HepG2 (cell line): ENCODE results near the gene KIRREL3. TPM values are rescaled to one million over a fixed set of nuclear protein-coding genes. Genes with fewer than 3 reads are reported as not detected.

Experiments
- ATAC-seq: fragments of 200-7000 bp; cut with Tn5 transposase; 3 replicates; pipeline ENCODE4 v1.9.1; 2020; ENCODE audit warnings: mild to moderate bottlenecking, moderate library complexity
- BruUV-seq: library from RNA; stranded (reverse); fragments of 400-500 nt; replicated peaks from 2 replicates; lab custom pipeline; 2021; lab: Mats Ljungman, UMichigan
- CTCF ChIA-PET: fragments of 300-600 bp; formaldehyde crosslinking; extraction: SDS; loops from one replicate; lab custom pipeline; 2021; ENCODE audit warnings: low total read pairs, inconsistent platforms, low intra/inter-chr PET ratio; lab: Yijun Ruan, JAX
- POLR2A ChIA-PET: fragments of 350-600 bp; sonication (Branson Sonifier 250); formaldehyde crosslinking; loops from one replicate; lab custom pipeline; 2020; ENCODE audit warnings: antibody characterized with exemption, inconsistent platforms; lab: Yijun Ruan, JAX
- DNase-seq: peaks from one replicate; pipeline ENCODE4 v3.0.0-alpha.2; 2015; ENCODE audit warnings: low spot score
- FAIRE-seq: peaks from 3 replicates; lab custom pipeline; 2011; peaks lifted over from hg19 to GRCh38; lab: Jason Lieb, UNC
- H2AFZ ChIP-seq: one replicate; pipeline ENCODE4 v1.6.1; 2011; ENCODE audit warnings: low read length, inconsistent platforms
- H3K27ac ChIP-seq: fragments of 300-600 bp; 3 replicates; pipeline ENCODE4 v1.8.0; 2011; ENCODE audit warnings: mixed run types, mild to moderate bottlenecking, mixed read lengths, low read length, inconsistent platforms; ENCODE audit not compliant: insufficient read depth; ENCODE audit errors: extremely low read length
- H3K27me3 ChIP-seq, 2 experiments: fragments of 200-600 bp in 1 of 2; 2 replicates in 1 of 2; 3 replicates in 1 of 2; pipeline versions ENCODE4 v1.6.0 to v1.8.0; 2011; ENCODE audit warnings: low read length in 2 of 2, mild to moderate bottlenecking in 2 of 2, moderate library complexity in 2 of 2, inconsistent platforms in 1 of 2; ENCODE audit not compliant: insufficient read depth in 2 of 2, control insufficient read depth in 1 of 2
- H3K36me3 ChIP-seq, 2 experiments: fragments of 200-600 bp in 1 of 2; replicated peaks in 1 of 2; 2 replicates in 1 of 2; 3 replicates in 1 of 2; pipeline versions ENCODE4 v1.5.1 to v1.8.0; 2011; ENCODE audit warnings: low read length in 2 of 2, inconsistent platforms in 1 of 2; ENCODE audit not compliant: insufficient read depth in 2 of 2, control insufficient read depth in 1 of 2
- H3K4me1 ChIP-seq: 2 replicates; pipeline ENCODE4 v1.5.1; 2012; ENCODE audit warnings: low read length, inconsistent platforms; ENCODE audit not compliant: insufficient read depth
- H3K4me2 ChIP-seq: 2 replicates; pipeline ENCODE4 v1.6.0; 2011; ENCODE audit warnings: low read depth, low read length, inconsistent platforms
- H3K4me3 ChIP-seq, 3 experiments: fragments of 200-600 bp in 1 of 3; sonication (generic), shearing (Covaris generic) in 1 of 3; replicated peaks in 1 of 3; 2 replicates each; pipeline ENCODE4 v1.5.1; 2011 to 2016; ENCODE audit warnings: low read length in 3 of 3, inconsistent platforms in 2 of 3, low read depth in 2 of 3, mild to moderate bottlenecking in 2 of 3, control low read depth in 1 of 3, mixed read lengths in 1 of 3; ENCODE audit not compliant: insufficient read depth in 1 of 3
- H3K79me2 ChIP-seq: one replicate; pipeline ENCODE4 v1.6.1; 2011; ENCODE audit warnings: low read length, inconsistent platforms; ENCODE audit not compliant: insufficient read depth
- H3K9ac ChIP-seq: 2 replicates; pipeline ENCODE4 v1.6.0; 2011; ENCODE audit warnings: mild to moderate bottlenecking, low read depth, low read length, inconsistent platforms; ENCODE audit not compliant: insufficient read depth
- H3K9me3 ChIP-seq: 2 replicates; pipeline ENCODE4 v1.5.1; 2012; ENCODE audit warnings: mild to moderate bottlenecking, low read length
- H4K20me1 ChIP-seq: 2 replicates; pipeline ENCODE4 v1.6.0; 2011; ENCODE audit warnings: inconsistent platforms, mild to moderate bottlenecking, low read length, moderate library complexity; ENCODE audit not compliant: insufficient read depth
- HHEX ChIP-seq: IDR thresholded peaks from 2 replicates; pipeline ENCODE4 v1.6.1; 2016; ENCODE audit warnings: control low read depth
- MEIS2 ChIP-seq: sonication (generic); formaldehyde crosslinking; IDR thresholded peaks from 2 replicates; pipeline ENCODE4 v1.9.0; 2021; ENCODE audit warnings: mild to moderate bottlenecking, missing genetic modification reagents
- NR2F6 ChIP-seq, 2 experiments: IDR thresholded peaks; 2 replicates each; pipeline ENCODE4 v1.6.1; 2016; ENCODE audit warnings: antibody characterized with exemption in 1 of 2, mild to moderate bottlenecking in 1 of 2
- NR3C1 ChIP-seq: sonication (generic); formaldehyde crosslinking; IDR thresholded peaks from 2 replicates; pipeline ENCODE4 v1.4.0; 2020; ENCODE audit warnings: missing genetic modification reagents
- PHF21A ChIP-seq: sonication (generic); formaldehyde crosslinking; IDR thresholded peaks from 2 replicates; pipeline ENCODE4 v1.5.0; 2020; ENCODE audit warnings: mild to moderate bottlenecking, missing genetic modification reagents
- ZBTB21 ChIP-seq: sonication (generic); formaldehyde crosslinking; IDR thresholded peaks from 2 replicates; pipeline ENCODE4 v1.4.0; 2020; ENCODE audit warnings: missing genetic modification reagents
- ZFP1 ChIP-seq: IDR thresholded peaks from 2 replicates; pipeline ENCODE4 v1.6.1; 2016
- ZNF180 ChIP-seq: sonication (generic); formaldehyde crosslinking; IDR thresholded peaks from 2 replicates; pipeline ENCODE4 v1.4.0; 2020; ENCODE audit warnings: low read depth, missing genetic modification reagents, borderline replicate concordance
- ZNF30 ChIP-seq: sonication (generic); formaldehyde crosslinking; IDR thresholded peaks from 2 replicates; pipeline ENCODE4 v1.5.0; 2020; ENCODE audit warnings: mild to moderate bottlenecking, missing genetic modification reagents
- ZNF414 ChIP-seq: sonication (generic); formaldehyde crosslinking; IDR thresholded peaks from 2 replicates; pipeline ENCODE4 v1.5.0; 2020; ENCODE audit warnings: missing genetic modification reagents
- ZNF737 ChIP-seq: sonication (generic); formaldehyde crosslinking; IDR thresholded peaks from 2 replicates; pipeline ENCODE4 v1.5.0; 2020; ENCODE audit warnings: missing genetic modification reagents, mild to moderate bottlenecking, borderline replicate concordance
- WGBS: methylation state at CpG from one replicate; pipeline ENCODE4 v1.1.6; 2017; ENCODE audit warnings: low lambda C conversion rate; 5-methylcytosine and 5-hydroxymethylcytosine counted together
- in situ Hi-C: cut with HindIII; loops from 2 replicates; pipeline ENCODE4 v1.10.0; 2017; ENCODE audit warnings: low pct_unique_long_range_greater_than_20kb; ENCODE audit not compliant: extremely low pct_ligation_motif_present
- intact Hi-C: fragments of 100-400 bp; cut with micrococcal nuclease; formaldehyde crosslinking; loops from one replicate; pipeline ENCODE4 v1.10.0; 2022; ENCODE audit not compliant: unreplicated experiment
- polyA plus RNA-seq, 8 experiments: library from polyadenylated mRNA; depleted of rRNA in 3 of 8; stranded (reverse) in 7 of 8; unstranded in 1 of 8; fragments of >200 nt; fragmentation: Illumina TruSeq in 4 of 8; extraction: Trizol in 4 of 8; gene quantifications; 2 replicates each; pipeline versions ENCODE4 v1.2.1 to v1.2.3, GENCODE V29; 2011 to 2016; ENCODE audit warnings: low read depth in 4 of 8, missing spikeins in 1 of 8, mixed read lengths in 1 of 8; ENCODE audit not compliant: insufficient read depth in 1 of 8
- total RNA-seq, 5 experiments: library from RNA; depleted of rRNA; stranded (reverse); fragments of >200 nt; fragmentation: Illumina TruSeq; extraction: Trizol; gene quantifications; 2 replicates each; pipeline ENCODE4 v1.2.3, GENCODE V29; 2016; ENCODE audit warnings: low read depth in 1 of 5
- TF ChIP-seq, protein P1 (sequence below): sonication (generic); formaldehyde crosslinking; IDR thresholded peaks from 2 replicates; pipeline ENCODE4 v1.4.0; 2020; ENCODE audit warnings: missing genetic modification reagents
- TF ChIP-seq, protein P2 (sequence below): sonication (generic); formaldehyde crosslinking; IDR thresholded peaks from 2 replicates; pipeline ENCODE4 v1.8.0; 2022; ENCODE audit warnings: missing genetic modification reagents, mild to moderate bottlenecking, borderline replicate concordance
- TF ChIP-seq, protein P3 (sequence below): sonication (generic); formaldehyde crosslinking; IDR thresholded peaks from 2 replicates; pipeline ENCODE4 v1.4.0; 2020; ENCODE audit warnings: missing genetic modification reagents
- TF ChIP-seq, protein P4 (sequence below): sonication (generic); formaldehyde crosslinking; IDR thresholded peaks from 2 replicates; pipeline ENCODE4 v1.5.1; 2020; ENCODE audit warnings: missing genetic modification reagents, mild to moderate bottlenecking, borderline replicate concordance

Gene KIRREL3
- total and polyA plus RNA-seq, 2 of the 13 experiments (the other 11 are each of a cell fraction or from before 2014, with no cell fraction given): not detected

DNA sequence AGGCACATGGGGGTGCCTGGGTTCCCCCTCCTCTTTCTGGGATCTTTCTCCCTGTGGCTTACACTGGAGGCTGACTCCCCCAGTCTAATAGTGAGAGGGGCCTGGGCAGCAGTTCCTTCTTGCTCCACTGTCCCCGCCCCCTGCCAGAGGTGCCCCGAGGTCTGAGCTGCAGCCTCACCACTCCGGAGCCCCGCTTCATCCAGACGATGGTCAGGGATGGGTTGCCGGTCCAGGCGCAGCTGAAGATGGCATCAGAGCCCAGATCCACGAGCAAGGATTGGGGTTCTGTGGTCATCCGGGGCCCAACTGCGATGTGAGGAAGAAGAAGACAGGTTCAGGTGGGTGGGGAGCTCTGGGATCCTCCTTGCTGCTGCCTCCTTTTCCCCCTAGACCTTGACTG is 554.0 kb downstream of the KIRREL3 start:
- 15% methylated on average over 10 of the region's 10 CpGs for WGBS
- H3K9me3 ChIP-seq: peaks cover 12% of the 10 kb centered on the region; the same call in 1 of the 2 replicates
- no peak overlapping the region for H3K4me3 ChIP-seq
- no TSS peak for BruUV-seq
- no peaks in the 10 kb centered on the region for H3K4me1 ChIP-seq
- no peak overlapping the region for H3K9ac ChIP-seq
- H3K36me3 ChIP-seq: no peaks in the 10 kb centered on the region; a peak in 1 of 5 replicates
- no peak overlapping the region for H3K4me2 ChIP-seq
- TF ChIP-seq PHF21A (no peak), ZNF414 (CRISPR knock-in tag) (no peak), NR3C1 (CRISPR knock-in tag) (no peak), NR2F6 (IDR thresholded peaks at IDR 0.05) (no peak), NR2F6 (CRISPR knock-in tag; IDR thresholded peaks at IDR 0.05) (no peak), MEIS2 (CRISPR knock-in tag) (no peak), ZNF30 (CRISPR knock-in tag) (no peak), ZFP1 (no peak), HHEX (CRISPR knock-in tag) (no peak), ZBTB21 (CRISPR knock-in tag) (no peak), ZNF737 (CRISPR knock-in tag) (no peak), ZNF180 (no peak)
- TF ChIP-seq, protein P1, sequence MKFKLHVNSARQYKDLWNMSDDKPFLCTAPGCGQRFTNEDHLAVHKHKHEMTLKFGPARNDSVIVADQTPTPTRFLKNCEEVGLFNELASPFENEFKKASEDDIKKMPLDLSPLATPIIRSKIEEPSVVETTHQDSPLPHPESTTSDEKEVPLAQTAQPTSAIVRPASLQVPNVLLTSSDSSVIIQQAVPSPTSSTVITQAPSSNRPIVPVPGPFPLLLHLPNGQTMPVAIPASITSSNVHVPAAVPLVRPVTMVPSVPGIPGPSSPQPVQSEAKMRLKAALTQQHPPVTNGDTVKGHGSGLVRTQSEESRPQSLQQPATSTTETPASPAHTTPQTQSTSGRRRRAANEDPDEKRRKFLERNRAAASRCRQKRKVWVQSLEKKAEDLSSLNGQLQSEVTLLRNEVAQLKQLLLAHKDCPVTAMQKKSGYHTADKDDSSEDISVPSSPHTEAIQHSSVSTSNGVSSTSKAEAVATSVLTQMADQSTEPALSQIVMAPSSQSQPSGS (CRISPR knock-in tag): no peak
- TF ChIP-seq, protein P2, sequence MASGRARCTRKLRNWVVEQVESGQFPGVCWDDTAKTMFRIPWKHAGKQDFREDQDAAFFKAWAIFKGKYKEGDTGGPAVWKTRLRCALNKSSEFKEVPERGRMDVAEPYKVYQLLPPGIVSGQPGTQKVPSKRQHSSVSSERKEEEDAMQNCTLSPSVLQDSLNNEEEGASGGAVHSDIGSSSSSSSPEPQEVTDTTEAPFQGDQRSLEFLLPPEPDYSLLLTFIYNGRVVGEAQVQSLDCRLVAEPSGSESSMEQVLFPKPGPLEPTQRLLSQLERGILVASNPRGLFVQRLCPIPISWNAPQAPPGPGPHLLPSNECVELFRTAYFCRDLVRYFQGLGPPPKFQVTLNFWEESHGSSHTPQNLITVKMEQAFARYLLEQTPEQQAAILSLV (CRISPR knock-in tag): no peak
- TF ChIP-seq, protein P3, sequence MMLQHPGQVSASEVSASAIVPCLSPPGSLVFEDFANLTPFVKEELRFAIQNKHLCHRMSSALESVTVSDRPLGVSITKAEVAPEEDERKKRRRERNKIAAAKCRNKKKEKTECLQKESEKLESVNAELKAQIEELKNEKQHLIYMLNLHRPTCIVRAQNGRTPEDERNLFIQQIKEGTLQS (CRISPR knock-in tag): no peak
- TF ChIP-seq, protein P4, sequence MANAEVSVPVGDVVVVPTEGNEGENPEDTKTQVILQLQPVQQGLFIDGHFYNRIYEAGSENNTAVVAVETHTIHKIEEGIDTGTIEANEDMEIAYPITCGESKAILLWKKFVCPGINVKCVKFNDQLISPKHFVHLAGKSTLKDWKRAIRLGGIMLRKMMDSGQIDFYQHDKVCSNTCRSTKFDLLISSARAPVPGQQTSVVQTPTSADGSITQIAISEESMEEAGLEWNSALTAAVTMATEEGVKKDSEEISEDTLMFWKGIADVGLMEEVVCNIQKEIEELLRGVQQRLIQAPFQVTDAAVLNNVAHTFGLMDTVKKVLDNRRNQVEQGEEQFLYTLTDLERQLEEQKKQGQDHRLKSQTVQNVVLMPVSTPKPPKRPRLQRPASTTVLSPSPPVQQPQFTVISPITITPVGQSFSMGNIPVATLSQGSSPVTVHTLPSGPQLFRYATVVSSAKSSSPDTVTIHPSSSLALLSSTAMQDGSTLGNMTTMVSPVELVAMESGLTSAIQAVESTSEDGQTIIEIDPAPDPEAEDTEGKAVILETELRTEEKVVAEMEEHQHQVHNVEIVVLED: no peak
- TF ChIP-seq, all 625 proteins: peak for 0
- Histone ChIP-seq H3K27ac (no peak overlapping the region), H3K27me3 (peaks cover 3 to 33% of the 10 kb centered on the region in 2 experiments; a peak in 4 of 5 replicates), H3K79me2 (no peaks in the 10 kb centered on the region), H4K20me1 (no peaks in the 10 kb centered on the region), H2AFZ (no peak overlapping the region)
- CTCF ChIA-PET: no interaction called here
- DNase-seq: no peak
- intact Hi-C loops (loop anchor here (10.0 kb wide), 1 partner anchor 158 kb away; no protein-coding TSS in a partner anchor), in situ Hi-C loops (loop anchor here (10.0 to 25.0 kb wide), 3 partner anchors 158 to 1716 kb away; no protein-coding TSS in a partner anchor)
- ATAC-seq: no peak
- no peak for FAIRE-seq
- POLR2A ChIA-PET: no interaction called here
